Neuron (in vitro differentiated cells): ENCODE measurements around the gene LNX2.

Source experiments
- H2AFZ ChIP-seq: one replicate; pipeline ENCODE4 v1.6.1; 2013; ENCODE audit warnings: low read depth, mild to moderate bottlenecking, inconsistent platforms, low read length, moderate library complexity
- H3K27me3 ChIP-seq: one replicate; pipeline ENCODE4 v1.6.1; 2013; ENCODE audit warnings: low read length; ENCODE audit not compliant: insufficient read depth
- H3K36me3 ChIP-seq: one replicate; pipeline ENCODE4 v1.6.1; 2013; ENCODE audit warnings: low read length; ENCODE audit not compliant: insufficient read depth
- H3K4me1 ChIP-seq: one replicate; pipeline ENCODE4 v1.6.1; 2013; ENCODE audit warnings: low read length; ENCODE audit not compliant: insufficient read depth
- H3K4me3 ChIP-seq: 2 replicates; pipeline ENCODE4 v1.5.1; 2013; ENCODE audit warnings: mild to moderate bottlenecking, low read length, moderate library complexity
- H3K9me3 ChIP-seq: one replicate; pipeline ENCODE4 v1.6.1; 2013; ENCODE audit warnings: low read length

LNX2 gene

GRCh38 chr13:27496536-27497273, 123.6 kb downstream of the LNX2 start:
- H3K9me3 ChIP-seq = no peaks in the 10 kb centered on the region
- H2AFZ ChIP-seq = no peak overlapping the region
- no peaks in the 10 kb centered on the region for H3K27me3 ChIP-seq
- no peak overlapping the region for H3K4me3 ChIP-seq
- H3K4me1 ChIP-seq = no peaks in the 10 kb centered on the region
- H3K36me3 ChIP-seq = no peaks in the 10 kb centered on the region

- Histone ChIP-seq H3K4me3 (no peak overlapping the region), H3K9me3 (no peaks in the 10 kb centered on the region), H3K4me1 (no peaks in the 10 kb centered on the region), H3K36me3 (no peaks in the 10 kb centered on the region), H2AFZ (no peak overlapping the region), H3K27me3 (no peaks in the 10 kb centered on the region)
Observed at GRCh38 chr13:27496006-27496405, 124.3 kb downstream of the LNX2 start.
